Dermis microvascular lymphatic vessel endothelial cell (primary cell): ENCODE data around the gene LIMS2. TPM values are rescaled to one million over a fixed set of nuclear protein-coding genes. Genes with fewer than 3 reads are reported as not detected.
A peak's percentile ranks its signal among the peaks of the same experiment; 100 is the strongest.

ENCODE experiments used
- DNase-seq, 2 donors: peaks; one replicate each; pipeline versions ENCODE4 v3.0.0 to v3.0.0-alpha.2; 2010; ENCODE audit warnings: low read depth in 2 of 2
- total RNA-seq: library from RNA; depleted of rRNA; stranded (reverse); fragments of >200 nt; gene quantifications from 2 replicates; pipeline ENCODE4 v1.2.1, GENCODE V29; 2014

The LIMS2 gene
- total RNA-seq, 1 donor from 2014 or later = 3.1 TPM

DNA sequence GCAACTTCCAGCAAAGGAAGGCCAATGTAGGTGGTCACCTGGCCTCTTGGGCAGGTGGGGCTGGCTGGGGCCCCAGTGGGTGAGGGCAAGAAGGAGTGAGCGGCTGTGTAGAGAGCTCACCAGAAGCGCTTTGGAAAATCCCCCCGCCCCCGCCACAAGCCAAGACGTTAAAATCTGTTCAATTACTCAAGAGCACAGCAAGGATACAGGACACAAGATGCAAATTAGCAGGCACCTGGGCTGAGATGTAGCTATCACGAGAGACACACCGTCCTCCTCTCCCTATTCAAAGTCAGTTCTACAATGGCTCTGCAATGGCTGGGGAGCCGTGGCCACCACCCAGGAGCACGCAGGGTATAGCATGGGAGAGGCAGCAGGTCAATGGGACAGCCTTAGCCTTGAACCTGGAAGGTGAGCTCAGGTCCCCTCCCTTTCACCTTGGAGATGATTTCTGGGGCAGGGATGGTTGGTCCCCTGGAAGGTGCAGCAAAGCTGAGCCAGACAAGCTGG lies 67.9 kb downstream of the LIMS2 start:
- no peak for DNase-seq

DNA sequence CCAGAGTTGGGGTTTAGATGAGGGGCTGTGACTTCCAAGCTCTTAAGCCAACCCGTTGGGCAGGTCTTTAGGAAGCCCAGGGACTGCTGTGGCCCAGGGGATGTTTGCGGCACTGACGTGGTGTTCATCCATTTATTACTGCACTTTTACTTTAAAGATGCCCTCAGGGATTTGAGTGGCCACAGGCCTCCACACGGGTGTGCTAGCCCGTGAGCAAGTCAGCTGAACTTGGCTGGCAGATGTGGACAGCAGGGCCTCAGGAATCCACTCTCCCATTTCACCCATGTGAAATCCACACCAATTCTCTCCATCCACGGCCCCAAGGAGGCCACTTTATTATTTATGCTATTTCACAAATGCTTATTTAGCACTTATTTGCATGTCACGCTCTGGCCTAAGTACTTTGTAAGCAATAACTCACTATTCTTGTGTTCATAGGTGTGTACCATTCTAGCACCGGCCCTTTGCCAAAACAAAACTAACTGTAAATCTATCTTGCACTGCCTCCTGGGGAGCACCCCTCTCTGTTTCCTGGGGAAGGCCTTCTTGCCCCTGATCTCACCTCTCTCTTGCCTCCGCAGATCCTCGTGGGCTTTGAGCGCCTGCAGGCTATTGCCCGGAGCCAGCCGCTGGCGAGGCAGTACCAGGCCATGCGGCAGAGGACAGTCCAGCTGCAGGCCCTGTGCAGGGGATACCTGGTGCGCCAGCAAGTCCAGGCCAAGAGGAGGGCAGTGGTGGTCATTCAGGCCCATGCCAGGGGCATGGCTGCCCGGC lies 68.5 kb downstream of the LIMS2 start:
- DNase-seq = no peak

DNA sequence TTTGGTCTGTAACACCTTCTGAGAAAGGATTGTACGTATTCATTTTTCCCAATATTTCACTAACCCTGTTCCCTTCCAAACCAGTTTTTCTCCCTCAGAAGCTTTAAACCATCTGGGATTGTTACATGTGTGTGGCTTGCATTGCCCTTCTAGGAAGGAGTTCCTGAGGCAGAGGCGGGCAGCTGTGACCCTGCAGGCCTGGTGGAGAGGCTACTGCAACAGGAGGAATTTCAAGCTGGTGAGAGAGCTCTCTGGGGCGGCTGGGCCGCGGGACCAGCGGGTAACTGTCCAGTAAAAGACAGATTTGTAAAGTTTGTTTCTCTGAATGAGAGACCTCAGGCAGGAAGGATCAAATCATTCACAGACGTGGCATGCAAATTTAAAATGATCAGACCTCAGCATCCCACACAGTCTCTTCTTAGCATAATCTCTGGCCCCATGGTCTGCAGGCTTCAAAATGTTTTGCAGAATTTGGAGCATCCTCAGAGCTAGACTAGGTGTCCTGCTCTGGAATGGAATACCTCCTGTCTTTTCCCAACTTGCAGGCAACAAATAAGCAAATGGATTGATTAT lies 69.6 kb downstream of the LIMS2 start:
- no peak for DNase-seq

DNA sequence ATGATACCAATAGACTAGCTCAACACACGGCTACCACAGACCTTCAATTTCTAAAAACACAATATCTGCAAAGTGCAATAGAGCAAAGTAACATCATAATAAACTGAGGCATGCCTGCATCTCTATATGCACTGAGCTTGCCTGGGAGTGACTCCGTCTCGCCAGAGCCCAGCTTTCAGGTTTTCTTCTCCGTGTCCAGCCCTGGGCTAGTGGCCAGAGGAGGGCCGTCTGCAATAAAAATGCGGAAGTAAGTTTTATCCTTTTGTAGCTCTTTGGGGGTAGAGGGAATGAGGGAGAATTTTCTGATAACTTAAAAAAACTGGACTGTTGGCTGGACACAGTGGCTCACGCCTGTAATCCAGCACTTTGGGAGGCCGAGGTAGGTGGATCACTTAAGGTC lies 70.3 kb downstream of the LIMS2 start:
- DNase-seq = no peak

DNA sequence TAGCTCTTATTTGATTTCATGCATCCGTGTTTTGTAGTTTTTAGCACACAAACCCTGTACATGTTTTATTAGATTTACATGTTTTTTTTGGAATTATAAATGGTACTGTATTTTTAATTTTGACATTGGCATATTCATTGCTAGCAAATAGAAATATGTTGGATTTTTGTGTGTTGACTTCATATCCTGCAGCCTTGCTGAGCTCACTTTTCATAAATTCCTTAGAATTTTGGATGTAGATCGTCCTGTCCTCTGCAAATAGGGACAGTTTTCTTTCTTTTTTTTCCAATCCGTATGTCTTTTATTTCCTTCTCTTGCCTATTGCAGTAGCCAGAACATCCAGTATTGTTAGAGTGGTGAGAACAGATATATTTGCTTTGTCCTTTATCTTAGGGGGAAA lies 76.1 kb downstream of the LIMS2 start:
- no peak for DNase-seq

DNA sequence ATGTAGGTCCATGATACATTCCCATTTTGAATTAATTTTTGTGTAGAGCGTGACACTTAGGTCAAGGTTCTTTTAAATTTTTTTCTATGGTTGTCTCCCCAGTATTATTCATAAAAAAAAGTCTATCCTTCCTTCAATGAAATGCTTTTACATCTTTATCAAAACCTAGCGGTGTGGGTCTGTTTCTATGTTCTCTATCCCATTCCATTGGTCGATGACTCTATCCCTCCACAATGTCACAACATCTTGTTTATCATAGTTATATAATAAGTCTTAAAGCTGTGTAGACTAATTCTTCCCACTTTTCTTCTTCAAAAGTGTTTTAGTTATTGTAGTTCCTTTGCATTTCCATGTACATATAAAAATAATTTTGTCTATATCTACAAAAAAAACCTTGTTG lies 76.6 kb downstream of the LIMS2 start:
- DNase-seq = no peak

DNA sequence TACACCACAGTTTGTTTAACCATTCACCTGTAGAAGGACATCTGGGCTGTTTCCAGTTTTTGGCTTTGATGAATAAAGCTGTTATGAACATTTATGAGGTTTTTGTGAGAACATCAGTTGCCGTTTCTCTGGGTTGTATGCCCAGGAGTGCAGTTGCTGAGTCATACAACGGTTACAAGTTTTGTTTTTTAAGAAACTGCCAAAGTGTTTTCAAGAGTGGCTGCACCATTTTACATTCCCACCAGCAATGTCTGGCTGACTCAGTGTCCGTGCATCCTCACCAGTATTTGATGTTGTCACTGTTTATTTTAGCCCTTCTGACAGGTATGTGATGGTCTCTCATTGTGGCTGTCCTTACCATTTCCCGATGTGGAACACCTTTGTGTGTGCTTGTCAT lies 77.3 kb downstream of the LIMS2 start:
- peak in 1 of 2 donors; percentile 10 for DNase-seq

DNA sequence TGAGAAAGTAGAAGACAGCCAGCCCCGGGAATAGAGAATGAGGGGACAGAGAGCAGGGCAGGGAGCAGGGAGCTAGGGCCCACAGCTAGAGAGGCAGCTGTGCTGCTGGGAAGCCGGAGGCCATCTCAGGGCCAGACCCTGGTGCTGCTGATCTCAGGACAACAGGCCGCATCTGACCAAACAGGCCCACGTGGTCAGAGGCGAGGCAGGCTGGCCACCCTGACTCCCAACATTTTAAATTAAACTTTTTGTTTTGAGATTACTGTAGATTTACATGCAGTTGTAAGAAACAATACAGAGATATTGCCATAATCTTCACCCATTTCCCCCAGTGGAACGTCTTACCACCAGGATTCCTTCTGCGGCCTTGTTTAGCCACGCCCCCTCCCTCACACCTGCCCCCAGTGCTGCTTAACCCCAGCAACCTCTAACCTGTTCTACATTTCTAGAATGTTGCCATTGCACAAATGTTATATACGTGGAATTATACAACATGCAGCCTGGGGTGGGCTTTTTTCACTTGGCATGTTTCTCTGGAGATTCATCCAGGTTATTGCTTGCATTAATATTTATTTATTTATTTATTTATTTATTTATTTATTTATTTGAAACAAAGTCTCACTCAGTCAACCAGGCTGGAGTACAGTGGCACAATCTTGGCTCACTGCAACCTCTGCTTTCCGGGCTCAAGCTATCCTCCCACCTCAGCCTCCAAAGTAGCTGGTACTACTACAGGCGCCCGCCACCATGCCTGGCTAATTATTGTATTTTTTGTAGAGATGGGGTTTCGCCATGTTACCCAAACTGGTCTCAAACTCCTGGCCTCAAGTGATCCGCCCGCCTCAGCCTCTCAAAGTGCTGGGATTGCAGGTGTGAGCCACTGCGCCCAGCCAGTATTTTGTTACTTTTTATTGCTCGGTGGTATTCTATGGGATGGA lies 78.0 kb downstream of the LIMS2 start:
- no peak for DNase-seq

DNA sequence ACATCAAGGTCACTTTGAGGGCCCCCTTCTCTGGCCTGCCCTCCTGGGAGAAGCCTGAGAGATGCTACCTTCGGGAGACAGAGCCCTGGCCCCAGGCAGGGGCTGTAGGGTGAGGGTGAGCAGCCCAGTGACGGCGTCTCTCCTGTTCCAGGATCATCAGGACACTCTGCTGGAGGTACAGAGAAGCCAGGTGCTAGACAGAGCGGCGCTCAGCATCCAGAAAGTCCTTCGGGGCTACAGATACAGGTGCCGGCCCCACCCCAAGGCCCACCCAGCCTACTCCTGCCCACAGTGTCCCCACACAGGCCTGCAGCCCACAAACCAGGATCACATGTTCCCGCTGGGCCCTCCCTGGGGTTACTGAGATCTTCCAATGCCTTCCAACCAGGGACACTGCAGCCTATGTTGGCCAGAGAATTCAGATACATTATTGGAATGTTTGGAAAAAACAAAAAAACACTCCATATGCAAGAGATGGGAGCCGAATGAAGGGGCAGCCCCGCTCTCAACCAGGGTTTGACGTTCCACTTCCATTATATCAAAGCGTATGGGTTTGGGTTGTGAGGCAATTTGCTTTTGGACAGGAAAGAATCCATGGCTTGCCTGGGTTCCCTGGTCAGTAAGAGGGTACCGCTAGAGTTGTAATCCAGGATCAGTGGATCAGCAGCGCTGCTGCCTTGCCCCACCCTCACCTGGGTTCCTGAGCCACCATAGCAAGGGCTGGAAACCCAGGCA lies 78.9 kb downstream of the LIMS2 start:
- no peak for DNase-seq

DNA sequence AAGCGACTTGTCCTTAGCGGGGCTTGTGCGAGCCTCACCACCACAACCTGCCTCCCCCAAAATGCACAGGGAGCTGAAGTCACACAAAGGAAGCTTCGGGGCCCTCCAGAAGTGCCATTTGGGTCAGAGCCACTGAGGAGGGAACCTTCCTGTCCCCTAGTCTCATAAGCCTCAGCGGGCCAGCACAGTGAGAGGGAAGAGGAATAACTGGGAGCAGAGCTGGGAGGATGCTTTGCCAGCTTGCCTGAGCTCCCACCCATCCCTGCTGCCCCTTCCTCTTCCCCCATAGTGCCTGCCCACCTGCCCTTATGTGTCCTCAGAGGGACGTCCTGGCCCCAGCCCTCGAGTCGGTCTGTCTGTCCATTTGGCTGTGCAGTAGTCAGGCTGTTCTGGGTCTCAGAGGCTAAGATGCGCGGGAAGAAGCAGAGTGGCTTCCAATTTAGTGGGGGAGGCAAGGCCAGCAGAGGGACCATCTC lies 81.2 kb downstream of the LIMS2 start:
- DNase-seq = no peak

DNA sequence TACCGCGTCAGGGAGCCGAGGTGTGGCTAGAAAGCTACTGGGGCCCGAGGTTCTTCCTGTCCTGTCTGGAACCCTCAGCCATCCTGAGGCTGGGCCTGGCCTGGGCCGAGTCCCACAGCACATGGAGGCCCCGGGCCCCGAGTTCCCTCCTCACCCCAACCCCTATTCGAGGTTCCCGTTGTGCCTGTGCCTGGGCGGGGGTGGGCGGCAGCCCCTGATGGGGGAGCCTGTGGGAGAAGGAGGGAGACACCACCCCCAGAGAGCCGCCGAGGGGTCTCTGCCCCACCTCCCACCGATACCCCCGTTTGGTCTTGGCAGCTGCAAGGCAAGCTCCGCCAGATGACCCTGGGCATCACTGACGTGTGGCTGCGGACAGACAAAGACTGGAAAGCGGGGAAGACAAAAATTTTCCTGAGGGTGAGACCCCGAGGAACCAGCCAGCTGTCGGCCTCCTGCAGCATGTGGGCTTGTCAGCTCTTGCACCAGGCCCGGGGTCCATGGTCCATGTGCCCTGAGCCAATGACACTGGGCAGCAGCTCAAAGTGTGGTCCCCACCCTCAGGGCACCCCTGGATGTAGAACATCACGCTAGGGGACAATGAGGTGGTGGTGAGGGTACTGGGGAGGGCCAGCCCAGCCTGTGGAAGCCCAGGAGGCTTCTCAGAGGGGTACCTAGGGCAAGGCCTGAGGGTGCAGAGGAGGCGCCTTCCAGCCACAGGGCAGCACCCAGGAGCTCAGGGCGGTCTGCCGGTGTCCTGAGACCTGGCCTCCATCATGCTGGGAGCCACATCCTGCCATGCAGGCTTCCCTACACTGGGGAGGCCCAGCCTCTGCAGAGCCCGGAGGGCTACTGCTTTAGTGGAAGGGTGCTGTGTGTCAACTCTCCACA lies 81.9 kb downstream of the LIMS2 start:
- DNase-seq = no peak

DNA sequence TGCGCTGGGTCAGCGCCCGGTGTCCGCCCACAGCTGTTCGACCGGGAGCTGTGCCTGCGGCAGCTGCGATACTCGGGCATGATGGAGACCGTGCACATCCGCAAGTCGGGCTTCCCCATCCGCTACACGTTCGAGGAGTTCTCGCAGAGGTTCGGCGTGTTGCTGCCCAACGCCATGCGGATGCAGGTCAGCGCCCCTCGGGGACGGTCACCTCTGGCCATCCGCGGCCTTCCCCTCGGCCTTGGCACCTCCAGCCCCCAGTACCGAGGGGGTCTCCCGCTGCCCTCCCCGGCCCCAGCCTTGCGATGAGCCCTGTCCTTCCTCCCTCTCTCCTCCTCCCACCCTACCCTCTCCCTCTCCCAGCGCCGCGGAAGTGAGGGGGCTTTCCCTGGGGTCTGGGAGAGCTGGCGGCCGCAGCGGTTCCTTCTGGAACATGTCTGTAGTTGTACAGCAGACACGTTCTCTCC lies 82.5 kb downstream of the LIMS2 start:
- no peak for DNase-seq

DNA sequence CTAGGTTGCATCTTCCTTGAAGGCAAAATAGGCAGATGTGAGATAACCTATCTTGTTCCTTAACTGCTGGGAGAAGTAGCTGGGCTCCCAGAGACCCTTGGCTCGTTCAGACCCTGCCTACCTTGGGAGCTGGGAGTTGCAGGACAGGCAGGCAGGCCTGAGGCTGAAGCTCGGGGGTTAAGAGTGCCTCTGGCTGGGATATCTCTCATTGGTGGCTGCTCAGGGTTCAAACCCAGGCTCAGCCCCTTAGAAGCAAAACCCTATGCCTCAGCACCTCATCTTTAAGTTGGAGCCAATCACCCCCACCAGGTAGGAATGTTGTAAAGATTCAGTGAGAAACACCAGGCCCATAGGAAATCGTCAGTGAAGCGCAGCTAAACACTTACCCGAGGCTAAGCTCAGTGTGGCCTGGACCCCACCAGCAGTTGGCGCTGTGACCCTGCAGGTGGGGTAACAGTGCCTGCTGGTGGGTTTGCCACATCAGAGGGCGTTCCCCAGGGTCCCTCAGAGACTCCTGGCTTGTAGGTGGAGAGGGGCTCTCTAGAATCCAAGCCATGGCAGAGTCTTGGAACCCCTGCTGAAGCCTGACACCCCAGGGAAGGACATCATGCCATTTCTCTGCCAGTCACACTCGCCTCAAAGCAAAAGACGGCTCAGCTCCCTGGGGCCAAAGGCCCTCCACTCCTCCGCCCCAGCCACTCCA lies 84.0 kb downstream of the LIMS2 start:
- DNase-seq = peak; percentile 61 to 73

DNA sequence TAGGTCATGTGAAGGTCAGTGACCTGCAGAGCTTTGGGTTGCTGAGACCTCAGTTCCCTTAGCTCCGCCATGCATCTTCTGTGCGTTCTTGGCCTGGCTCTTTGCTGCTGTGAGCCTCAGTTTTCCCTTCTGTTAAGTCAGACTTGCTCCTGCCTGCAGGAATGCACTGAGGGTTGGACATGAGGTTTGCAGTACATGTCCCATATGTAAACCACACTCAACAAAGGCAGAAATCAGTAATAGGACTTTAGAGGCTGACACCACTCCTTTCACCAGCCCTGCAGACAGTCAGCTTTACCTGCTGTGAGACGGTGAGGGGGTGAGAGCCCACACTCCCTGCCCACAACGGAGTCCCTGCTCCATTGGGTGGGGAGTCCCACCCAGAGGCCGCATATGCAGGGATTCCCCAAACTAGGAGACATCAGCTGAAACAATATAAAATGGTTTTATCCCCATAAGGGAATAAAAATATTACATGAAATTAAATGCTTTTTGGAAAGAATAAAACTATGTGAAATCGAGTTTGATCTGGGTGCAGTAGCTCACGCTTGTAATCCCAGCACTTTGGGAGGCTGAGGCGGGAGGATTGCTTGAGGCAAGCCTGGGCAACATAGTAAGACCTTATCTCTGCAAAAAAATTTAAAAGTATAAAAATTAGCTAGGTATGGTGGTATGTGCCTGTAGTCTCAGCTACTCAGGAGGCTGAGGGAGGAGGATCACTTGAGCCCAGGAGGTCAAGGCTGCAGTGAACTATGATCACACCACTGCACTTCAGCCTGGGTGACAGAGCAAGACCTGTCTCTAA lies 84.7 kb downstream of the LIMS2 start:
- no peak for DNase-seq

DNA sequence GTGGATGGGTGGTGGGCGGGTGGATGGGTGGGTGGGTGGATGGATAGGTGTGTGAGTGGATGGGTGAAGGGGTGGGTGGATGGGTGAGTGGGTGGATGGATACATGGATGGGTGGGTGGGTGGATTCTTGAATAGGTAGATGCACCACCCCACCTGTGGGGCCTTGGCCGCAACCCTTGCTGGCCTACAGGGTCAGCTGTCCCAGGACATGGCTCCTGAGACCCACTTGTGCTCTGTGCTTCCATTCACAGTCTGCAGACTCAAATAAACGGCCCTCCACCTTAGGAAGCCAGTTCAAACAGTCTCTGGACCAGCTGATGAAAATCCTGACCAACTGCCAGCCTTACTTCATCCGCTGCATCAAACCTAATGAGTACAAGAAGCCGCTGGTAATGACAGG lies 85.5 kb downstream of the LIMS2 start:
- no peak for DNase-seq

DNA sequence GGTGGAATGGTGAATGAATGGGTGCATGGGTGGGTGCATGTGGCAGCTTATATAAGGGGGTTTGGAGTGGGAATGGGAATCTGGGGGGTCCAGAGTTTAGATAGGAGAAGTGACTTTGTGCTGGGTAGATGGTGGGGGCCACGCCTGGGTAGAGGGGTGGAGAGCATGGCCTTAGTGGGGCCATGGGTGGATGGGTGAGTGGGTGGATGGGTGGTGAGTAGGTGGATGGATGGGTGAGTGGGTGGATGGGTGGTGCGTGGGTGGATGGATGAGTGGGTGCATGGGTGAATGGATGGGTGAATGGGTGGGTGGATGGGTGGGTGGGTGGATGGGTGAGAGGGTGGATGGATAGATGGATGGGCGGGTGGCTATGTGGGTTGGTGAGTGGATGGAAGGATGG lies 86.0 kb downstream of the LIMS2 start:
- DNase-seq = no peak
